CD4-positive, alpha-beta T cell treated with Interferon alpha-2 for 1 hour (primary cell): Measurements from ENCODE around the gene ETDA.
"Not testable (repeated sequence)": the region's sequence is repeated elsewhere in the genome, so short reads cannot be mapped to it uniquely, and the experiment has no call there.

Experiments
- DNase-seq, 2 donors: peaks; one replicate each; pipeline ENCODE4 v3.0.0-alpha.2; 2020 to 2022

ETDA gene

DNA sequence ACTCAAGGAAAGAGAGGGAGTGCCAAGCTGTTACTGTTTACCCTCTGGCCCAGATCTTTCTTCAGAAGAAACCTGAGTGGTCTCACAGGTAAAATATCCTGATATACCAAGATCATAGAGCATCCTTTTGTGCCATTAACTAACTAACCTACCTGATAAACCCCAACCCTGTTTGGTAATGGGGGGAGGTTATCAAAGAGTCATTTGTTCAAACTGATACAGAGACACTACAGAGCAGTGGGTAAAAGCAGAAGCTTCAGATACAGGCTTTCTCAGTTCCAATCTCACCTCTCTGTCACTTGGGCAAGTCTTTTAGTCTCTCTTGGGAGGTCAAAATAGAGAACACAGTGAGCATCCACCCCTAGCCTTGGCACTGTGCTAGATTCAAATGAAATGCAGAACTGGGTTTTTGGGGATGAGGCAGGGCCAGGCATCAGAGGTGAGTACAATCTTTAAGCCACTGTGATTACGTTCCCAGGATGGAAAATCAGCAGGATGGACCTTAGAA is at the start of gene ETDA:
TSS of gene ETDA (plus strand) at position 51 of the 508 bp plus-strand sequence. CDS start 1,216 bp downstream, outside the sequence.
- not testable (repeated sequence) for DNase-seq

DNA sequence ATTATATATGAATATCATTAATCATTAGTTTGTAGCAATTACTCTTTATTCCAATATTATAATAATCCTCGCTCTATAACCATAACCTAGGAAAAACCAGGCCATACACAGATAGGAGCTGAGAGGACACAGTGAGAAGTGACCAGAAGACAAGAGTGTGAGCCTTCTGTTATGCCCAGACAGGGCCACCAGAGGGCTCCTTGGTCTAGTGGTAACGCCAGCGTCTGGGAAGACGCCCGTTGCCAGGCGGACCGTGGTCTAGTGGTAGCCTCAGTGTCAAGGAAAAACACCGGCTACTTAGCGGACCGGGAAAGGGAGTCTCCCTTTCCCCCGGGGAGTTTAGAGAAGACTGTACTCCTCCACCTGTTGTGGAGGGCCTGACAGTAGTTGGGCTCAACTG is 45.4 kb upstream of the ETDA start:
- peak in 1 of 2 donors; percentile 43 for DNase-seq

DNA sequence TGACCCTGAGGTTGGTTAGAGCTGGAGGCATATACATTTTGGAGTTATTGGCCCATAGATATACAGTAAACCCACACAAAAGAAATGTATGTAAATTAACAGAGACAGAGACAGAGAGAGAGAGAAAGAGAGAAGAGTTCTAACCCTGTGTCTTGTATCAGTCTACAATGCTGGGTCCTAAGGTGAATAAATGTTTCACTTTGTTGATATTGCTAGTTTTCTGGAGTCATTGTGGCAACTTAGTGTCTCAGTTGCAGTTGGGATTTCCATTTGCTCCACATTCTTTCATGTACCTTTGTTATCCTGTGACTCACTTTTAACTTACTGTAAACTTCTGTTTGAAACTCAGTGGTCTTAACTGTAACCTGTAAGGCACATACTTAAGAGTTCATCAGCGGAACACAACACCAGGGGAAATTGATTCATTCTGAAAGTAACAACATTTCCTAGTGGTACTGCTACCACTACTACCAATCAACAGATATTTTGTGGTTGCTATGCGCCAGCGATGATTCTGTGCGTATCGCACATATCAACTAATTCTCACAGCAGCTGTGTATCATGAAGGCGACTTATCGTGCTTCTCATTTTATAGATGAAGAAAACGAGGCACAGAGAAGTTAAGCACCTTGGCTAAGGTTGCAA is 38.5 kb upstream of the ETDA start:
- peak in 1 of 2 donors; percentile 30 for DNase-seq

DNA sequence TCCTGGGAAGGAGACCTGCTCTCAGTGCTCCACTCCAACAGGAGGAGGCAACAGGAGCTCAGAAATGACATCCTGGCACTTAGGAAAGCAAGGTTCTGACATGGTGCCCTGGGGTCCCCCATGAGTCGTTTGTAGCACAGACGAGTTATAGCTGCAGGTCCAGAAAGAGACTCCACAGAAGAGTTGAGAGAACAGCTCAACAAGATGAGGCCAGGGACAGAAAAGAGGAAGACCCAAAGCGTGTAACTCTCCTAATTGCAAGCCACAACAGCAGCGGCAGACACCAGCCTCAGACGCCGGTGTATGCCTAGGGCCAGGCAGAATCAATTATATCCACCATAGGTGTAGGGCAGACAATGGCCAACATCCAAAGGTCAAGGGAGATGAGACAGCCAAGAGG is 5.9 kb upstream of the ETDA start:
- not testable (repeated sequence) for DNase-seq

DNA sequence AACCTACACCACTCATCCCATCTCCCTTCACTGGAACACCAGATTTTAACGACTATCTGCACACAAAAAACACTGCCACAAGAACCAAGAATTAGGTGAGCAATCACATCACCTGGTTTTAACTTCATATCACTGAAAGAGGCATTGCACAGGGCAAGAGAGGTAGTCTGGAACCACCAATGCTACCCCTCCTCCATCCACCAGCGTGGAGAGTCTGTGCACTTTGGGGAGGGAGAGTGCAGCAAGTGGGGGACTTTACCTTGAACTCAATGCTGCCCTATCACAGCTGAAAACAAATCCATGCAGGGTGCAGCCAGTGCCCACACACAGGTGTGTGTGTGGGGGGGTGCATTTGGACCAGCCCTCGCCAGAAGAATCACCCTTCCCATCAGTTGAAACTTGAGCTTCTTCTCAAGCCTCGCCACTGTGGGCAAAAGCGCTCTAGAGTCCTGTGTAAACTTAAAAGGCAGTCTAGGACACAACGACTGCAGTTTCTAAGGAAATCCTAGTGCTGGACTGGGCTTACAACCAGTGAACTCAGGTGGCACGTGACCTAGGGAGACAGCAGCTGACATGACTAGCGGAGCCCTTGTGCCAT is 4.3 kb downstream of the ETDA start:
- DNase-seq = not testable (repeated sequence)

DNA sequence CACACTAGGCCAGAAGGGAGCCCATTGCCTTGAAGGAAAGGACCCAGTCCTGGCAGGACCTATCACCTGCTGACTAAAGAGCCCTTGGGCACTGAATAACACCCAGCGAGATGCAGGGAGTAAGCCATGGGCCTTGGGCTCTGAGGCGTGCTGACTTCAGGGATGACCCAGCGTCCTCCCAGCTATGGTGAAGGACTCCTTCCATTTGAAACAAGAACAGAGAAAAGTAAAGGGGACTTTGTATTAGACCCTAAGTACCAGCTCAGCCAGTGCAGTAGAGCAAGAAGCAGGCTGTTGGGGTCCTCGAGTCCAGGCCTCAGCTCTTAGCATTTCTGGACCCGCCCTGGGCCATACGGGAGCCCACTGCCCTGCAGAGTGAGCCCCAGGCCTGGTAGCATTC is 5.1 kb downstream of the ETDA start:
- DNase-seq = no peak

DNA sequence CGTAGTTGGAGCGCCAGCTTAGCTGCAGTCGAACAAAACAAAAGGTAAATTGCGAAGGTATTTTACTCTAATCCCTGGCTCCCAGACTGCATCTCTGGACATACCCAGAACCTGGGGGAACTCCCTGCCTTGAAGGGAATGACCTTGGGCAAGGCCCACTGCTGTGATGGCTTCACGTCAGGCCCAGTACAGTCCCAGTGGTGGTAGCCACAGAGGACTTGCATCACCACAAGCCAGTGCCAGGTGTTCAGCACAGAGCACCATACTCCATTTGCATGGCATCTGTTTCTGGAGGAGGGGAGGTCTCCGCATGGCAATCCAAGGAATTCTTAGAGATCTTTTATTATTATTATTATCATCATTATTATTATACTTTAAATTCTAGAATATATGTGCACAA is 5.6 kb downstream of the ETDA start:
- DNase-seq = no peak

DNA sequence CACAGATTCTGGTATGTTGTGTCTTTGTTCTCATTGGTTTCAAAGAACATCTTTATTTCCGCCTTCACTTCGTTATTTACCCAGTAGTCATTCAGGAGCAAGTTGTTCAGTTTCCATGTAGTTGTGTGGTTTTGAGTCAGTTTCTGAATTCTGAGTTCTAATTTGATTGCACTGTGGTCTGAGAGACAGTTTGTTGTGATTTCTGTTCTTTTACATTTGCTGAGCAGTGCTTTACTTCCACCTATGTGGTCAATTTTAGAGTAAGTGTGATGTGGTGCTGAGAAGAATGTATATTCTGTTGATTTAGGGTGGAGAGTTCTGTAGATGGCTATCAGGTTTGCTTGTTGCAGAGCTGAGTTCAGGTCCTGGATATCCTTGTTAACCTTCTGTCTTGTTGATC is 9.1 kb downstream of the ETDA start:
- DNase-seq = not testable (repeated sequence)

DNA sequence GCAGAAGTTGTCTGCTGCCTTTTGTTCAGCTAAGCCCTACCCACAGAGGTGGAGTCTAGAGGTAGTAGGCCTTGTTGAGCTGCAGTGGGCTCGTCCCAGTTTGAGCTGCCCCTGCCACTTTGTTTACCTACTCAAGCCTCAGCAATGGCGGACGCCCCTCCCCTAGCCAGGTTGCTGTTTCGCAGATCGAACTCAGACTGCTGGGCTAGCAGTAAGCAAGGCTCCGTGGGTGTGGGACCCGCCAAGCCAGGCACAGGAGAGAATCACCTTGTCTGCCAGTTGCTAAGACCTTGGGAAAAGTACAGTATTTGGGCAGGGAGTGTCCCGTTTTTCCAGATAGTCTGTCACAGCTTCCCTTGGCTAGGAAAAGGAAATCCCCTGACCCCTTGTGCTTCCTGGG is 11.5 kb downstream of the ETDA start:
- not testable (repeated sequence) for DNase-seq

DNA sequence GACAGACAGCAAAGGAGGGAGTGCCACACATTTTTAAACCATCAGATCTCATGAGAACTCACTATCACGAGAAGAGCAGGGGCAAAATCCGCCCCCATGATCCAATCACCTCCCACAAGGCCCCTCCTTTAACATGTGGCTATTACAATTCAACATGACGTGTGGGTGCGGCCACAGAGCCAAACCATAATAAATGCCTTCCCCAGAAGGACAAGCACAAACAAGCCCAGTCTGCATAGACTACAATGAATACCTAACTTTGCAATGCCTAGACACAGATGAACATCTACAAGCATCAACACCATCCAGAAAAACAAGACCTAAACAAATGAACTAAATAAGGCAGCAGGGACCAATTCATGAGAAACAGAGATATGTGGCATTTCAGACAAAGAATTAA is 12.3 kb downstream of the ETDA start:
- DNase-seq = no peak

DNA sequence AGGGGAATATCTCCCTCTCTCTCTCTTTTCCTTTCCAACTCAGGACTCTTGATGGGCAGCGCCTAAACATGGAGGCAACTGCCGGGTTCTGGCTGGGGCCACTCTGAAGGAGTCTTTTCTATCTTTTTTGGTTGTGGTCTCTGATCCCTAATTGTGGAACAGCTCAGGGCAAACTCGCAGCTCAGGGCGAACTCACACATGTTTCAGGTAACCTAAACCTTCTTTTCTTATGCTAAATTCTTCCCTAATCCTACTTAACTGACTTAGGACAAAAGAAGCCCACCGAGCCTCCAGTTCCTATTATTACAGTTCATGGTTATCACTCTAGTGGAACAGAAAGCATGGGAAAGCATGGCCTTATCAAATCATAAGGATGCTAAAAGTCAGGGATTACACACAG is 21.3 kb downstream of the ETDA start:
- no peak for DNase-seq

DNA sequence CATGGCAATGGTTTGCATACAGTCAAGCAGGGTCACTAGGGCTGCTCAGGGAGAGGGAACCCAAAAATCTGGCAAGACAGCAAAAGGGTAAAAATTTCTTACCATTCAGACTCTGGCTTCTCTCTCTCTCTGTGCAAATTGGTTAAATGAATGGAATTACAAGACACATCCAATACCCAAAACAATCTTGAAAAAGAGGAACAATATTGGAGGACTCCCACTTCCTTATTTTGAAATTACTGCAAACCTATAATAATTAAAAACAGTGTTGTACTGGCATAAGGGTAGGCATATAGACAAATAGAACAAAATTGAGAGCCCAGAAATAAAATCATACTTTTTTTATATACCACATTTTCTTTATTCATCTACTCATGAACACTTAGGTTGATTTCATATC is 24.1 kb downstream of the ETDA start:
- no peak for DNase-seq

DNA sequence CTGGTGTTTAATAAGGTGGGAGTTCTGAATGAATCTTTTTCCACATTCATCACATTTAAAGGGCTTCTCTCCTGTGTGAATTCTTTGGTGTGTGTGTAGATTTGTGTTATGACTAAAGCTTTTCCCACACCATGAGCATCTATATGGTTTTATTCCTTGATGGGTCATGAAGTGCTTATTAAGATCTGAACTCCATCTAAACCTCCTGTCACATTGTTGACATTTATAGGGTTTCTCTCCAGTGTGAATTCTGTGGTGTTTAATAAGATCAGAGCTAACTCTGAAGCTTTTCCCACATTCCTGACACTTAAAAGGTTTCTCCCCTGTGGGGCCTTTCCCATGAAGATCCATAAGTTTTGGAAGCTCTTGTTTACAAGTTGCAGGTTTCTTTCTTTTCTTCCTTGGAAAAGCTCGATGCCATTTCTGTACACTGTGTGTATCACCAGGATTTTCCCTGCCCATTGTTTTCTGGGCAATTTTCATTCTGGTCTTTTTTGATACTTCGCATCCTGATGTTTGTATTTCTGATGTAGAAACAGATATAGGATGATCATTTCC is 35.5 kb downstream of the ETDA start:
- DNase-seq = no peak

DNA sequence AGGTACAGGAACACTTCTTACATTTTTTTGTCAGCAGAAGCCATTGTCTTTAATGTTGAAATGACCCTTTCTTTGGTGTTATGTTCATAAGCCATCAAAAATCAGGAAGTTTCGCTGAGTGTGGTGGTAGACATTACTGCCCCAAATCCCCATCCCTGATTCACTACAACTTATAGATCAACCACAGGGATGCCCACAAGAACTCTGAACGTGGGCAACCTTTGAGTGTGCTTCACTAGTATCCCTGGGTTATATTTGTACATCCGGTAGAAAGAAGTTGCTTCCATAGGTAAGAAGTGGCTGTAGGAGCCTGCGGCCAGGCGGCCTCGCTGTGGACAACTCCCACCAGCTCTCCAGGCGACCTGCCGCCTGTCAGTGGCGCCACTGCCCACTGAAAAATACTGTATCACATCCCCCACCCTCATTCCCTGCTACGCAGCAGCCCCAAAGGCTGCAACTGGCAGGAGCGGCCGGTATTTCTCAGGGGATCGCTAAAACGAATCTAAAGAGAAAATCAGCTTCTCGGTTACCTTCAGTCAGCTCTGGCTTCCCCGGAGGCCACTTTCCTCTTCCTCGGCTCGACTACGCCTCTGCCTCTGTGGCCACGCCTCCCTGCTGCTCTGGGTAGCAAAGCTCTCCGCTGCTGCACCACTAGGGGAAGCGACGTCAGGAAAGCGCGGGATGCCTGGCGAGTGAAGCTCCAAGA is 43.5 kb downstream of the ETDA start:
- DNase-seq = peak; percentile 65 to 69

DNA sequence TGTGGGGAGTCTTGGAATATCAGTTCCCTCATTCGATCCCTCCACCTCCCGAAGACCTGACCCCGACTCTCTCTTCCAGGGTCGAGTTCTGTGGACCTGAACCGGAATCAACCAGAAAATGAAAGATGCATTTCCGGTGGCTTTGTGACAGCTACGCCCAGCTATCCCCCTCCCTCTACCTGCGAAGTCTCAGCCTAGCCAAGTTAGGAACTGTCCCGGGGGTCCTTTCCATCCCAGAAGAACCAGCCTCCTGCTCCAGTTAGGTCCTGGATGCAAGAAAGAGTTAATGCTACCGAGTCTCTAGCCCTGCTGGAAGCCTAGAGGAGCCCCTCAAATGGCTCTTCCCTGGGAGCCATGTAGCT is 44.1 kb downstream of the ETDA start:
- DNase-seq = no peak

DNA sequence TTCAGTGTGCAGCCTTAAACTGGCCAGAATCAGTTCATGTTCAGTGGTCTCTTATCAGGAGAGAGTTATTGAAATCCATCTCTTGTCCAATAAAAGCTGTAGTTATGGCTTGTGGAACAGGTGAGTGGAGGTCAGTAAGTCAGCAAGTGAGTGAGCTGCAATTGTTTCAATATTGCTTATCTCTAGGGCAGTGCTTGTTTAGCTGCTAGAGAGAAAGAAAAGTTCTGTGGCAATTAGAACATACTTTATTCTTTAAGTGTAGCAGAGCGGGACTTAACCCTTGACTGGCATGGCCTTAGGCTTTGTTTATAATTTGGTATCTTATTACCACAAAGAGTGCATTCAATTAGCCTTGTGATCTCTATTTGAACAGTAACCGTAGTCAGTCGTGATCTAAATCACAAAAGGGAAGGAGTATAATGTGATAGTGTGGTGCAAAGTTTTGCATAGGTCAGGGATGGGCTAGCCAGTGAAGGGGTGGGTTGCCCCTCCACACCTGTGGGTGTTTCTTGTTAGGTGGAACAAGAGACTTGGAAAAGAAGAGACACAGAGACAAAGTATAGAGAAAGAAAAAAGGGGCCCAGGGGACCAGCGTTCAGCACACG is 50.5 kb downstream of the ETDA start:
- no peak for DNase-seq
